Neural progenitor cell (in vitro differentiated cells): Measurements from ENCODE around the gene WBP4.

Source experiments
- EZH2 ChIP-seq: fragments of 200-600 bp; sonication (generic); IDR thresholded peaks from 2 replicates; pipeline ENCODE4 v1.6.1; 2017; ENCODE audit warnings: antibody characterized with exemption, mild to moderate bottlenecking, moderate library complexity
- EZH2phosphoT487 ChIP-seq: fragments of 200-600 bp; sonication (generic); IDR thresholded peaks from 2 replicates; pipeline ENCODE4 v1.6.1; 2017; ENCODE audit warnings: antibody characterized with exemption
- TF ChIP-seq, protein P1 (sequence below): fragments of 200-600 bp; sonication (generic); IDR thresholded peaks from 2 replicates; pipeline ENCODE4 v1.5.1; 2017; ENCODE audit warnings: antibody characterized with exemption, mild to moderate bottlenecking

- TF ChIP-seq, protein P1, sequence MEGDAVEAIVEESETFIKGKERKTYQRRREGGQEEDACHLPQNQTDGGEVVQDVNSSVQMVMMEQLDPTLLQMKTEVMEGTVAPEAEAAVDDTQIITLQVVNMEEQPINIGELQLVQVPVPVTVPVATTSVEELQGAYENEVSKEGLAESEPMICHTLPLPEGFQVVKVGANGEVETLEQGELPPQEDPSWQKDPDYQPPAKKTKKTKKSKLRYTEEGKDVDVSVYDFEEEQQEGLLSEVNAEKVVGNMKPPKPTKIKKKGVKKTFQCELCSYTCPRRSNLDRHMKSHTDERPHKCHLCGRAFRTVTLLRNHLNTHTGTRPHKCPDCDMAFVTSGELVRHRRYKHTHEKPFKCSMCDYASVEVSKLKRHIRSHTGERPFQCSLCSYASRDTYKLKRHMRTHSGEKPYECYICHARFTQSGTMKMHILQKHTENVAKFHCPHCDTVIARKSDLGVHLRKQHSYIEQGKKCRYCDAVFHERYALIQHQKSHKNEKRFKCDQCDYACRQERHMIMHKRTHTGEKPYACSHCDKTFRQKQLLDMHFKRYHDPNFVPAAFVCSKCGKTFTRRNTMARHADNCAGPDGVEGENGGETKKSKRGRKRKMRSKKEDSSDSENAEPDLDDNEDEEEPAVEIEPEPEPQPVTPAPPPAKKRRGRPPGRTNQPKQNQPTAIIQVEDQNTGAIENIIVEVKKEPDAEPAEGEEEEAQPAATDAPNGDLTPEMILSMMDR: no peak
- TF ChIP-seq EZH2 (no peak), EZH2phosphoT487 (no peak)
Observed at GRCh38 chr13:41065078-41065477, 3.8 kb downstream of the WBP4 start.
